ENCODE results near the gene LRRN4. TPM values are rescaled to one million over a fixed set of nuclear protein-coding genes. Genes with fewer than 3 reads are reported as not detected.

The LRRN4 gene
- 0.13 TPM in 1 of 2 replicates, not detected in the other for total RNA-seq (2014; rRNA removed; shearing (Covaris generic))
- 0.05 and 0.47 TPM in 2 replicates for polyA plus RNA-seq (2015; cell fraction: cytosol; rRNA removed)
- polyA plus RNA-seq (2015; cell fraction: nucleus; rRNA removed): 0.23 and 0.46 TPM in 2 replicates

- peak; percentile 62 for DNase-seq (ENCODE audit: low read depth)
Observed at GRCh38 chr20:6053776-6054688, at the start of gene LRRN4. Gene LRRN4 (minus strand): TSS chr20:6054060. CDS start chr20:6052799, 1,261 bp downstream.

GRCh38 chr20:6103301-6103700 lies 49.4 kb upstream of the LRRN4 start:
- no peak for DNase-seq (ENCODE audit: low read depth)

- DNase-seq (ENCODE audit: low read depth): no peak
Observed at GRCh38 chr20:6101346-6101745, 47.5 kb upstream of the LRRN4 start.

GRCh38 chr20:6100246-6100645 lies 46.4 kb upstream of the LRRN4 start:
- no peak for DNase-seq (ENCODE audit: low read depth)

- no peak for DNase-seq (ENCODE audit: low read depth)
Observed at GRCh38 chr20:6099819-6100218, 46.0 kb upstream of the LRRN4 start.

GRCh38 chr20:6095409-6095808 lies 41.5 kb upstream of the LRRN4 start:
- DNase-seq (ENCODE audit: low read depth): no peak

- DNase-seq (ENCODE audit: low read depth): no peak
Observed at GRCh38 chr20:6094565-6094964, 40.7 kb upstream of the LRRN4 start.

GRCh38 chr20:6094063-6094462 lies 40.2 kb upstream of the LRRN4 start:
- DNase-seq (ENCODE audit: low read depth): no peak

- no peak for DNase-seq (ENCODE audit: low read depth)
Observed at GRCh38 chr20:6091661-6092060, 37.8 kb upstream of the LRRN4 start.

GRCh38 chr20:6086868-6087267 lies 33.0 kb upstream of the LRRN4 start:
- no peak for DNase-seq (ENCODE audit: low read depth)

GRCh38 chr20:6083926-6084325 lies 30.1 kb upstream of the LRRN4 start:
- DNase-seq (ENCODE audit: low read depth): no peak

- peak; percentile 15 for DNase-seq (ENCODE audit: low read depth)
Observed at GRCh38 chr20:6081236-6081635, 27.4 kb upstream of the LRRN4 start.

- DNase-seq (ENCODE audit: low read depth): no peak
Observed at GRCh38 chr20:6079016-6079415, 25.2 kb upstream of the LRRN4 start.

GRCh38 chr20:6075428-6076219 lies 21.8 kb upstream of the LRRN4 start:
- DNase-seq (ENCODE audit: low read depth): no peak

GRCh38 chr20:6074784-6075183 lies 20.9 kb upstream of the LRRN4 start:
- DNase-seq (ENCODE audit: low read depth): no peak

- DNase-seq (ENCODE audit: low read depth): no peak
Observed at GRCh38 chr20:6074145-6074561, 20.3 kb upstream of the LRRN4 start.

GRCh38 chr20:6070829-6071695 lies 17.2 kb upstream of the LRRN4 start:
- no peak for DNase-seq (ENCODE audit: low read depth)

GRCh38 chr20:6069669-6070068 lies 15.8 kb upstream of the LRRN4 start:
- DNase-seq (ENCODE audit: low read depth): no peak

GRCh38 chr20:6067763-6068318 lies 14.0 kb upstream of the LRRN4 start:
- DNase-seq (ENCODE audit: low read depth): no peak

GRCh38 chr20:6066582-6066981 lies 12.7 kb upstream of the LRRN4 start:
- no peak for DNase-seq (ENCODE audit: low read depth)

GRCh38 chr20:6061544-6061943 lies 7.7 kb upstream of the LRRN4 start:
- DNase-seq (ENCODE audit: low read depth): peak; percentile 12
